ENCODE results near the gene TUBB.
"Not testable (repeated sequence)": the region's sequence is repeated elsewhere in the genome, so short reads cannot be mapped to it uniquely, and the experiment has no call there.

Gene TUBB

DNA sequence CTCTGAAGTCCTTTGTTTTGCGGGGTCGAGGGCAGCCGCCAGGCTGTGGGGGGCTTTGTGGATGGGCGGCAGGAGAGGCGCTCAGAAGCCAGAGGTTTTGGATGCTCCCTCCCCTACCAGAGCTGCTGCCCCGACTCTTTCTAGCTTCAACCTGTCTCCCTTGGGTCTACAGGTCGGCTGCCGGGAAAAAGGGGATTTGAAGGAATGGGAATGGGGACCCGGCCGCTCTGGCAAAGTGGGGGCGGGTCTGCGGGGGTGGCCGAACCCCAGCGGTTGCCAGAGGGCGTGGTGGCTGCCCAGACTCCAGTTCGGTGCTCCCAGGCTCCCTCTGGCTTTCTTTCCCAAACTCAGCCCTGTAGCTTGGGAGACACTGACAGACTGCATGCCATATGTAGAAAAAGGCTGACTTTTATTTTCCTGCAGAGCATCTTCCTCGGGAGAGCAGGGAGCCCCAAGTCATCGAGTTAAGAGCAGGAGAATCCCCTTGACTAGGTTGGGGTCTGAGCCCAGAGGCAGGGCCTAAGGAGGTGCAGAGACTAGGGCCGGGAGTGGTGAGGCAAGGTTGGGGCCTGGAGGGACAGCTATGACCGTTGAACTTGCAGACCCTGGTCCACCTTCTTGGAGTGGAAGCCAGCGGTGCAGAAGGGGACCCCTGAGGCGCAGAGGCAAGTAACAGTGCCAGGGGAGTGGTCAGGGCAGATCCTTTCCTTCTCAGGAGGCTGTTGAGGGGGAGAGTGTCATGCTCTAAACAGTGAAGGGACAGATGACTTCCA lies 32.3 kb upstream of the TUBB start:
- no peak for DNase-seq

- no peak for DNase-seq
Measured at GRCh38 chr6:30688569-30688968, 31.6 kb upstream of the TUBB start.

GRCh38 chr6:30689022-30689865 lies 30.9 kb upstream of the TUBB start:
- no peak for DNase-seq

DNA sequence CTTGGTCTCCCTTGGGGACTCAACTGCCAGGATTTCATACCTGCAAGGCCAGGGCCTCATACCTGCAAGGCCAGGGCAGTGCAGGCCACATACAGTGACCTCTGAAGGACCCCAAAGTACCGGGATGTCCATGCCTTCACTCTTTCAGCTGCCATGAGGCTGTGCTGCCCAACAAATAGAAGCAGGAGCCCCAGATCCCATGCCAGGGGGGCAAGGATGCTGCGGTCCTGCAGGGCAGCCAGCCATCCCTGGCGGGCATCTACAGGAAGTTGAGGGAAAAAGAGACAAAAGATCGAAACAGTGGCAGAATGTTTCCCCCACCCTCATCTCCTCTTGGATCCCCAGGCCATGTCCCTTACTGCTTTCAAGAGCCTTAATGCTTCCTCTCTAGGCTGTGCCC lies 30.2 kb upstream of the TUBB start:
- DNase-seq = no peak

DNA sequence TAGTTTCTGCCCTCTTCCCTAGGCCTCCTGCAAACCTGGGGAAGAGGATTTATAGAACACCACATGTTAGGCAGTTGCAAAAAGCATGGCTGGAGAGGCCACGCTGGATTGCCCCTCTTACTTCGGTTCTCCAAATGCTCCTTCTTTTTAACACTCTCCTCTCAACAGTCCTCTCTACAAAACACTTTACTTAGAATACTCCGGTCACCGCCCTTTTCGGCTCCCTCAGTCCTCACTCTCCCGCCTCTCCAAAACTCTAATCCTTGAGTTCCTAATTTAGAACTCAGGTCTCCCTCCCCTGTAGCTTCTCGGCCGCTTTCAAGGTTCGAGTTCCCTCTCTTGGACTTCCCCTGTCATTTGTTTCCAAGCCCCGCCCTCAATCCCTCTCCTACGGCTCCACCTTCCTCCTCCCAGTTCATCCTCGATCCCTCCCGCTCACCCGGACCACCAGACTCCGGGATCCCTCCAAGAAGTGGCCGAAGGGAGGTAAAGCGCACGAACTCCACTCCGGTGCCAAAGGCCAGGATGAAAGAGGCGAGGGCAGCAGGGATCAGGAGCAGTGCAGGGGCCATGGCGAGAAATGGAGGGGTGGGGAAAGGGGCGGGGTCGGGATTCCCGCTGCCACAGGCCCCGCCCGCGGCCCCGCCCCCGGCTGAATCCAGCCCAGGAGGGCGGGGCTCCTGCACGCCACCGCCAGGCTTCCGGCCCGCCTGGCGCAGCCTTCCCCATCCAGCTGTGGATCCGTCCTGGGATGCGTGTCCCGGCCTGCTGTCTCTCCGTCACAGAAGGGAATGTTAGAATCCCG lies 29.5 kb upstream of the TUBB start, which contains the start of gene NRM:
TSS of gene NRM (minus strand) at position 582 of the 805 bp plus-strand sequence. CDS start at position 572, 10 bp downstream.
- peak; percentile 56 to 79 (median 65) for DNase-seq

GRCh38 chr6:30691208-30691847 lies 28.8 kb upstream of the TUBB start:
- no peak for DNase-seq

DNA sequence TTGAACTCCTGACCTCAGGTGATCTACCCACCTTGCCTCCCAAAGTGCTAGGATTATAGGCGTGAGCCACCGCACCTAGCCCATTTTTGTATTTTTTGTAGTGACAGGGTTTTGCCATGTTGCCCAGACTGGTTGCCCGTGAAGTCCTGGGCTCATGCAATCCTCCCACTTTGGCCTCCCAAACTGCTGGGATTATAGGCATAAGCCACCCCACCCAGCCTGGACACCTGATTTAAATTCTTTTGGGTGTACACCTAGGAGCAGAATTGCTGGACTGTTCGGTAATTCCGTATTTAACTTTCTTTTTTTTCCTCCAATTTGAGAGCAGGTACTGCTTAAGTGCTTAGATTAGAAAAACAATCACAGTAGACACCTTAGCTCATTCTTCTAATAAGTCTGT lies 23.7 kb upstream of the TUBB start:
- DNase-seq = no peak

DNA sequence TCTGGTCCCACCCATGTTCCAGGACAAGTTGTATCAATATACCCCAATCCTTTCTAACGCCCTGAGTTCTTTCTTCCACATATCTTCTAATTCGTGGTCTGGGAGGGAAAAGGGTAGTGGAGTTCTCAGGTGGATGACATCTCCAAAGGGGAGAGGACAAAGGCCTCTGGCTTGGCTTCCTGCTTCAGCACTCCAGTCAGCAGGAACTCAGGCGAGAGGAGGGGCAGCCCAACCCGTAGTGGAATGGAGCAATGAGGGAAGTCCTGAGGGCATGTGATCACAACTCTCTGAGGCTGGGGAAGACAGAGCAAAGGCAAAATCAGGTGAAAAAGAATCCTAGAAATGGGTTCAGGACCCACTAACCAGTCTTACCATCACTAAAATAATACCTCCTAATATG lies 19.8 kb upstream of the TUBB start:
- no peak for DNase-seq

- no peak for DNase-seq
Measured at GRCh38 chr6:30703011-30703410, 17.1 kb upstream of the TUBB start.

DNA sequence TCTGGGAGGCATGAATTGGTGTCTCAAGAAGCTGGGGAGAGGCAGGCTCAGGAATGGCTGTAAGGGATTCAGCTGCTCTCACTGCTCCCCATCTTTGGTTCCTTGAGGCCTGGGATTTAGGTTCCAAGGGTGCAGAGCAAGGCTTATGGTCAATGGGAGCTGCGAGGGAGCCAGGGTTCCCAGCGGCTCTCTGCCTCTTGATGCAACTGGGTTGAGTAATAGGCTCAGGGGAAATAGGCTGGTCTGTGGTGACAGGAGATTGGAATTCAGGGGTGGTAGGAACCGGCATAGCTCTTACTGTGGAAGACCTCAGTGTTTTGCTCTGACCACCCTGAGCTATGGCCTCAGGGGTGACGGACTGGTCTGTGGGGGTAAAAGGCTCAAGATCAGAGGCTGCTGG lies 16.3 kb upstream of the TUBB start:
- no peak for DNase-seq

GRCh38 chr6:30705620-30706019 lies 14.5 kb upstream of the TUBB start:
- DNase-seq = no peak

DNA sequence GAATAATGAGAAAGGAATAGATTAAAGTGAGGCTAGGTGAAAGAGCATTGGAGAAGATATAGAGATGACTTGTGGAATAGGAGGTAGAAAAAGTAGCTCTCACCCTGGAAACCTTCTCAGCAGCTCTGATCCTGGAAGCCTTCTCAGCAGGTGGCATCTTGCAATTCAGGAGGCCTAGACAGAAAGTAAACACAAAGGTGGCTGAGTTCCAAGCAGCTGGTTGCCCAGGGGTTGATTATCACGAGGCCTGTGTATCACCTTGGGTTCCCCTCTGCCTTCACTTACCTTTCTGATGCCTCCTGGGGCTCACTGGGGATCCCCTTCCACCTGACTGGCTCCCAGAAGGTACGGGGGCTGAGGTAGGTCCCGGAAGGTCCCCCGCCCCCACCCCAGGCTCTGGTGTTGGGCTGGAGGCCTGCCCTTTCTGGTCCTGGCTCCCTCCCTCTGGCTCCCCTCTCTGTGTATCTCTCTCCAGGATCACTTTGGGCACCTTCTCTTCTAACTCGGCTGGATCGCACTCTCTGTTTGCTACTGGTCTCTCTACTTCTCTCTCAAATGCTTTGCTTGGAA lies 12.8 kb upstream of the TUBB start:
- no peak for DNase-seq

GRCh38 chr6:30709101-30709868 lies 10.9 kb upstream of the TUBB start:
- no peak for DNase-seq

- DNase-seq = no peak
Measured at GRCh38 chr6:30711758-30712380, 8.3 kb upstream of the TUBB start.

DNA sequence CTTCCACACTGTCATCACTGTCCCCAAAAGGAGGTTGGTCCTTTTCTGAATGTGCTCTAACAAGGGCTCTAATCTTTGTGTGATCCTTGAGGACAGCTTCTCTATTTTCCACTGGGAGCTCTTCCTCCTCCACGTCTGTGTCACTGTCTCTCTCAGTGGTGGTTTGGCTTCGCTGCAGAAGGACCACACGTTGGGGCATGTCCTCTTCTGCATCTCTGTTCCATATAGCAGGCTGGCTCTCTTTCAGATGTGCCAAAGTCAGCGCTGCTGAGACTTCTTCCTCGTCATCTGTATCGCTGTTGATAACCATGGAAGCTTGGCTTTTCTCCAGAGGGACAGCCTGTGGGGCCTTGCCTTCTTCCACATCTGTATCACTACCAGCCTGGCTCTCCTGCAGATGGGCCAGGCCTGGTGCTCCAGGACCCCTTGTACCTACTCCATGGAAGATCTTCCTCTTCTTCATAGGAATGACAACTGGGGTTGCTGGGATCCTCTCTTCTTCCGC lies 7.7 kb upstream of the TUBB start:
- no peak for DNase-seq

DNA sequence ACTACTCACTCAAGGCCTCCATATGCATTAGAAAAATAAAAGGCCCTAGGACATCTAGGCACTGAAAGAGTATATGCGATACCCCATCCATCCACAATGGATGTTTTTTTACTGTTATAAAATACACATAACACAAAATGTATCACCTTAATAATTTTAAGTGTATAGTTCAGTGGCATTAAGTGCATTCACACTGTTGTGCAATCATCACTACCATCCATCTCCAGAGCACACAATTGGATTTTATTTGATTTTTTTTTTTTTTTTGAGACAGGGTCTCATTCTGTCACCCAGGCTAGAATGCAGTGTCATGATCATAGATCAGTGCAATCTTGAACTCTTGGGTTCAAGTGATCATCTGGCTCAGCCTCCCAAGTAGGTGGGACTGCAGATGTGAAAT lies 5.9 kb upstream of the TUBB start:
- no peak for DNase-seq

GRCh38 chr6:30716879-30717128 lies 3.3 kb upstream of the TUBB start:
- DNase-seq = no peak

DNA sequence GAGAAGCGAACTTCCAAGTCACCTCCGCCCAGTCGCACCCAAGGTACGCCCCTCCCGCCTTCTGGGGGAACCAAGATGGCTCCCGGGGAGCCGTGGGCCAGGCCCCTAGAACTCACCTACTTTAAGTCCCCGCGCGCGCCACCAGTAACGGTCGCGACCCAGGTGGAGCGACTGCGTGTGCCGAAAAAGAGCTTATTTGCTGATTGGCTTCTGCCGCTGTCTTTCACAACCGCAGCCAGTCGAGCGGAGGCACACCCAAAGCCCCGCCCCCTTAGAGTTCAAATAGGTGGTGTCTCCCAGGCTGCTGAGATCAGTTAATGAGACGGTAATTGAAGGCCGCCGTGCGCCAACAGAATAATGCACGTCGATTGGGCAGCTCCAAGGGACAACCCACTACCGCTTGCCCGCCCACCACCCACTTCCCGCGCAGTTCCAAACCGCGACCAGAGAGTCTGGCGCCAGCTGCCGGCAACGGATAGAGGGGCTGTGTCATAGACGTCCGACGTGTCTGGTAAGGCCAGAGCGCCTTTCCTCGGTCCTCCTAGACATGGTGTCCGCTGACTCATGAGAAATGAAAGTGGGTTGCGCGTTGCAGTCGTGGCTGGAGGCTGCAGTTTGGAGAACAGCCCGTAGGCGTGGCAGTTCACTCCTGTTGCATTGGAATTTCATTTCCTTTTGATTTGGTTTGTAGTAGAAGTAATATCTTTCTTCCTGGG lies 2.9 kb upstream of the TUBB start, which contains the start of gene MDC1:
TSS of gene MDC1 (minus strand) at position 153 of the 716 bp plus-strand sequence. CDS start 2,106 bp downstream, outside the sequence.
- peak; percentile 97 to 100 (median 98) for DNase-seq

- DNase-seq = not testable (repeated sequence)
Measured at GRCh38 chr6:30717845-30718720, 2.1 kb upstream of the TUBB start.
